H9 (cell line): ENCODE results near the gene EVC. TPM values are rescaled to one million over a fixed set of nuclear protein-coding genes. Genes with fewer than 3 reads are reported as not detected.

Experiments used
- DNase-seq: peaks from one replicate; pipeline ENCODE4 v3.0.0-alpha.2; 2017
- H2AFZ ChIP-seq: one replicate; pipeline ENCODE4 v1.6.1; 2013; ENCODE audit warnings: mild to moderate bottlenecking, low read length, control low read depth, moderate library complexity
- H2AK5ac ChIP-seq: 2 replicates; pipeline ENCODE4 v1.6.1; 2013; ENCODE audit warnings: low read length, control low read depth, mixed read lengths; ENCODE audit not compliant: insufficient read length
- H2BK120ac ChIP-seq: one replicate; pipeline ENCODE4 v1.6.1; 2013; ENCODE audit warnings: low read depth, mild to moderate bottlenecking, low read length, control low read depth, inconsistent platforms; ENCODE audit not compliant: poor library complexity, severe bottlenecking
- H2BK12ac ChIP-seq: 2 replicates; pipeline ENCODE4 v1.6.1; 2013; ENCODE audit warnings: low read length, control low read depth, mixed read lengths, low read depth; ENCODE audit not compliant: insufficient read length
- H2BK15ac ChIP-seq: 2 replicates; pipeline ENCODE4 v1.6.1; 2013; ENCODE audit warnings: low read depth, low read length, control low read depth
- H2BK20ac ChIP-seq: one replicate; pipeline ENCODE4 v1.6.1; 2013; ENCODE audit warnings: low read depth, mild to moderate bottlenecking, low read length, control low read depth, inconsistent platforms; ENCODE audit not compliant: poor library complexity, severe bottlenecking
- H2BK5ac ChIP-seq: 2 replicates; pipeline ENCODE4 v1.6.1; 2013; ENCODE audit warnings: low read length, control low read depth, mixed read lengths; ENCODE audit not compliant: insufficient read length
- H3K14ac ChIP-seq: 2 replicates; pipeline ENCODE4 v1.6.1; 2013; ENCODE audit warnings: low read length, control low read depth; ENCODE audit not compliant: insufficient read depth
- H3K18ac ChIP-seq: 2 replicates; pipeline ENCODE4 v1.6.1; 2013; ENCODE audit warnings: low read depth, mild to moderate bottlenecking, mixed read lengths, low read length, control low read depth; ENCODE audit not compliant: insufficient read length
- H3K23ac ChIP-seq: 2 replicates; pipeline ENCODE4 v1.6.1; 2013; ENCODE audit warnings: low read length, control low read depth, mixed read lengths, low read depth; ENCODE audit not compliant: insufficient read length
- H3K23me2 ChIP-seq: 2 replicates; pipeline ENCODE4 v1.6.1; 2013; ENCODE audit warnings: low read depth, mild to moderate bottlenecking, mixed read lengths, low read length, control low read depth; ENCODE audit not compliant: insufficient read length, poor library complexity, severe bottlenecking
- H3K27ac ChIP-seq: 2 replicates; pipeline ENCODE4 v1.5.1; 2013; ENCODE audit warnings: low read length, control low read depth, mixed read lengths, low read depth; ENCODE audit not compliant: insufficient read length
- H3K27me3 ChIP-seq: 2 replicates; pipeline ENCODE4 v1.6.1; 2013; ENCODE audit warnings: low read length, control low read depth, inconsistent platforms; ENCODE audit not compliant: insufficient read depth
- H3K4ac ChIP-seq: 2 replicates; pipeline ENCODE4 v1.6.1; 2013; ENCODE audit warnings: low read depth, mild to moderate bottlenecking, control low read depth, inconsistent platforms, low read length, moderate library complexity
- H3K4me1 ChIP-seq: 2 replicates; pipeline ENCODE4 v1.6.1; 2013; ENCODE audit warnings: low read length, control low read depth, inconsistent platforms; ENCODE audit not compliant: insufficient read depth
- H3K4me2 ChIP-seq: 2 replicates; pipeline ENCODE4 v1.6.1; 2013; ENCODE audit warnings: low read length, control low read depth, mixed read lengths; ENCODE audit not compliant: insufficient read length, insufficient read depth
- H3K56ac ChIP-seq: 2 replicates; pipeline ENCODE4 v1.6.1; 2013; ENCODE audit warnings: low read depth, mild to moderate bottlenecking, mixed read lengths, low read length, control low read depth; ENCODE audit not compliant: insufficient read length
- H3K79me1 ChIP-seq: 2 replicates; pipeline ENCODE4 v1.6.1; 2013; ENCODE audit warnings: low read depth, mild to moderate bottlenecking, moderate library complexity, low read length, control low read depth, inconsistent platforms; ENCODE audit not compliant: insufficient read depth, poor library complexity, severe bottlenecking
- H3K79me2 ChIP-seq: 2 replicates; pipeline ENCODE4 v1.6.1; 2013; ENCODE audit warnings: low read length, control low read depth, inconsistent platforms; ENCODE audit not compliant: insufficient read depth
- H3K9ac ChIP-seq: 2 replicates; pipeline ENCODE4 v1.6.1; 2013; ENCODE audit warnings: low read length, control low read depth, mixed read lengths; ENCODE audit not compliant: insufficient read length; ENCODE audit errors: extremely low read depth
- H3K9me3 ChIP-seq: one replicate; pipeline ENCODE4 v1.6.1; 2013; ENCODE audit warnings: low read depth, low read length, inconsistent platforms; ENCODE audit not compliant: control insufficient read depth
- H3T11ph ChIP-seq: one replicate; pipeline ENCODE4 v1.6.1; 2013; ENCODE audit warnings: mild to moderate bottlenecking, low read length, control low read depth, inconsistent platforms
- H4K20me1 ChIP-seq: one replicate; pipeline ENCODE4 v1.6.1; 2013; ENCODE audit not compliant: control insufficient read depth, insufficient read length, insufficient read depth
- H4K5ac ChIP-seq: 2 replicates; pipeline ENCODE4 v1.6.1; 2013; ENCODE audit warnings: low read depth, mild to moderate bottlenecking, mixed read lengths, low read length, control low read depth; ENCODE audit not compliant: insufficient read length
- H4K8ac ChIP-seq: replicated peaks from 2 replicates; pipeline ENCODE4 v1.6.1; 2013; ENCODE audit warnings: low read length, control low read depth, mixed read lengths, low read depth; ENCODE audit not compliant: insufficient read length
- H4K91ac ChIP-seq: 2 replicates; pipeline ENCODE4 v1.6.1; 2013; ENCODE audit warnings: low read depth, mild to moderate bottlenecking, moderate library complexity, mixed read lengths, low read length, control low read depth; ENCODE audit not compliant: insufficient read length
- H3K27ac Mint-ChIP-seq, 3 experiments: 2 replicates in 2 of 3; 3 replicates in 1 of 3; pipeline ENCODE4 v1.8.0; 2020 to 2021; ENCODE audit warnings: mixed read lengths in 3 of 3, mild to moderate bottlenecking in 1 of 3, moderate library complexity in 1 of 3
- H3K27me3 Mint-ChIP-seq: 2 replicates; pipeline ENCODE4 v1.8.0; 2021; ENCODE audit warnings: low read depth, mild to moderate bottlenecking, moderate library complexity, mixed read lengths
- H3K36me3 Mint-ChIP-seq, 3 experiments: 2 replicates in 2 of 3; 3 replicates in 1 of 3; pipeline ENCODE4 v1.8.0; 2020 to 2021; ENCODE audit warnings: low read depth in 3 of 3, mixed read lengths in 3 of 3; ENCODE audit not compliant: insufficient read depth in 1 of 3
- H3K4me1 Mint-ChIP-seq, 2 experiments: 2 replicates each; pipeline ENCODE4 v1.8.0; 2020; ENCODE audit warnings: mixed read lengths in 2 of 2
- H3K4me3 Mint-ChIP-seq, 2 experiments: 2 replicates in 1 of 2; 3 replicates in 1 of 2; pipeline ENCODE4 v1.8.0; 2020 to 2021; ENCODE audit warnings: mild to moderate bottlenecking in 2 of 2, mixed read lengths in 2 of 2, moderate library complexity in 1 of 2
- H3K9me3 Mint-ChIP-seq, 2 experiments: 2 replicates in 1 of 2; 3 replicates in 1 of 2; pipeline ENCODE4 v1.8.0; 2020; ENCODE audit warnings: mild to moderate bottlenecking in 2 of 2, mixed read lengths in 2 of 2, moderate library complexity in 1 of 2
- CTCF ChIP-seq: fragments of 200-600 bp; sonication (generic); conservative IDR thresholded peaks from 3 replicates; pipeline ENCODE4 v1.8.0; 2021; ENCODE audit warnings: antibody characterized with exemption, mild to moderate bottlenecking
- WGBS: extraction: QIAGEN DNeasy Blood & Tissue Kit; methylation state at CpG from one replicate; pipeline ENCODE4 v1.1.7; 2013; ENCODE audit warnings: missing lambda C conversion rate, low lambda C conversion rate, mixed read lengths; ENCODE audit not compliant: insufficient read length; ENCODE audit errors: extremely low coverage; 5-methylcytosine and 5-hydroxymethylcytosine counted together
- total RNA-seq: library from RNA; stranded (reverse); gene quantifications from 2 replicates; pipeline ENCODE4 v1.2.1, GENCODE V29; 2021

The EVC gene
- total RNA-seq, 1 experiment from 2014 or later, result 10.1 TPM

- no peak for TF ChIP-seq CTCF
- H3K27me3 Mint-ChIP-seq, result peaks cover 2% of the 10 kb centered on the region; the same call in 1 of the 2 replicates
Measured at GRCh38 chr4:5689065-5689464, 21.9 kb upstream of the EVC start.

More at GRCh38 chr4:5689065-5689464, 21.9 kb upstream of the EVC start:
- Histone ChIP-seq H3K4me2 (no peak overlapping the region), H3K9ac (no peak overlapping the region), H3K56ac (no peak overlapping the region), H2BK20ac (no peak overlapping the region), H2AK5ac (no peak overlapping the region), H4K20me1 (no peaks in the 10 kb centered on the region), H3K23me2 (no peaks in the 10 kb centered on the region), H3K14ac (no peak overlapping the region; the same call in 1 of the 2 replicates), H4K5ac (no peak overlapping the region), H3K23ac (no peak overlapping the region), H3K27ac (no peak overlapping the region), H2BK12ac (no peak overlapping the region), H2BK120ac (no peak overlapping the region), H3K27me3 (no peaks in the 10 kb centered on the region), H4K8ac (no peak overlapping the region), H2BK5ac (no peak overlapping the region), H3K4me1 (no peaks in the 10 kb centered on the region), H3K4ac (no peak overlapping the region), H3K18ac (no peak overlapping the region), H2AFZ (no peak overlapping the region), H3K79me2 (no peaks in the 10 kb centered on the region), H2BK15ac (no peak overlapping the region), H4K91ac (no peak overlapping the region), H3K79me1 (no peaks in the 10 kb centered on the region), H3T11ph (no peak overlapping the region), H3K9me3 (no peaks in the 10 kb centered on the region)
- 0 out of 5 replicates have a peak, but pooled peaks cover 0 to 3% of the 10 kb centered on the region in 2 experiments for H3K9me3 Mint-ChIP-seq
- no peak overlapping the region for H3K4me3 Mint-ChIP-seq
- peaks cover 11 to 73% (median 43%) of the 10 kb centered on the region in 3 experiments for H3K36me3 Mint-ChIP-seq
- no CpG with 5 or more reads among the region's 8 CpGs for WGBS
- no peak for DNase-seq
- H3K4me1 Mint-ChIP-seq, result no peaks in the 10 kb centered on the region
- H3K27ac Mint-ChIP-seq, result no peak overlapping the region
